Osteoblast (primary cell): ENCODE results near the gene GPC5. TPM values are rescaled to one million over a fixed set of nuclear protein-coding genes. Genes with fewer than 3 reads are reported as not detected.

ENCODE experiments used
- DNase-seq: peaks from one replicate; pipeline ENCODE4 v3.0.0; 2011; ENCODE audit warnings: low spot score, mixed read lengths; ENCODE audit not compliant: insufficient read length; ENCODE audit errors: missing footprints
- H2AFZ ChIP-seq: 2 replicates; pipeline ENCODE4 v1.6.0; 2011; ENCODE audit warnings: mild to moderate bottlenecking, low read length
- H3K27ac ChIP-seq: 2 replicates; pipeline ENCODE4 v1.5.1; 2011; ENCODE audit warnings: mild to moderate bottlenecking, low read depth, low read length, moderate library complexity
- H3K27me3 ChIP-seq: 2 replicates; pipeline ENCODE4 v1.6.0; 2012; ENCODE audit warnings: mild to moderate bottlenecking, control low read depth, inconsistent platforms, low read length, moderate library complexity; ENCODE audit not compliant: insufficient read depth
- H3K36me3 ChIP-seq: 2 replicates; pipeline ENCODE4 v1.5.1; 2011; ENCODE audit warnings: mild to moderate bottlenecking, low read length, control low read depth, moderate library complexity; ENCODE audit not compliant: insufficient read depth
- H3K4me1 ChIP-seq: 2 replicates; pipeline ENCODE4 v1.5.1; 2011; ENCODE audit warnings: mild to moderate bottlenecking, low read length, control low read depth, moderate library complexity; ENCODE audit not compliant: insufficient read depth
- H3K4me2 ChIP-seq: 2 replicates; pipeline ENCODE4 v1.6.0; 2011; ENCODE audit warnings: mild to moderate bottlenecking, low read length; ENCODE audit not compliant: insufficient read depth
- H3K4me3 ChIP-seq: fragments of 200-600 bp; sonication (generic); 3 replicates; pipeline ENCODE4 v1.5.1; 2012; ENCODE audit warnings: mild to moderate bottlenecking, low read length, inconsistent platforms; ENCODE audit not compliant: insufficient read depth
- H3K79me2 ChIP-seq: 2 replicates; pipeline ENCODE4 v1.6.0; 2012; ENCODE audit warnings: mild to moderate bottlenecking, low read length, control low read depth, inconsistent platforms; ENCODE audit not compliant: insufficient read depth
- H3K9me3 ChIP-seq: 2 replicates; pipeline ENCODE4 v1.5.1; 2011; ENCODE audit warnings: low read depth, low read length, control low read depth
- H4K20me1 ChIP-seq: 2 replicates; pipeline ENCODE4 v1.6.0; 2012; ENCODE audit warnings: mild to moderate bottlenecking, low read length, control low read depth; ENCODE audit not compliant: insufficient read depth
- total RNA-seq: library from RNA; depleted of rRNA; stranded (reverse); fragments of >200 nt; gene quantifications from 2 replicates; pipeline ENCODE4 v1.2.3, GENCODE V29; 2012
- TF ChIP-seq, protein P1 (sequence below): IDR thresholded peaks from 2 replicates; pipeline ENCODE4 v1.5.1; 2011; ENCODE audit warnings: mild to moderate bottlenecking, low read depth, low read length, moderate library complexity; ENCODE audit errors: extremely low read depth

GPC5 gene
- total RNA-seq, 1 donor: 0.36 TPM

DNA sequence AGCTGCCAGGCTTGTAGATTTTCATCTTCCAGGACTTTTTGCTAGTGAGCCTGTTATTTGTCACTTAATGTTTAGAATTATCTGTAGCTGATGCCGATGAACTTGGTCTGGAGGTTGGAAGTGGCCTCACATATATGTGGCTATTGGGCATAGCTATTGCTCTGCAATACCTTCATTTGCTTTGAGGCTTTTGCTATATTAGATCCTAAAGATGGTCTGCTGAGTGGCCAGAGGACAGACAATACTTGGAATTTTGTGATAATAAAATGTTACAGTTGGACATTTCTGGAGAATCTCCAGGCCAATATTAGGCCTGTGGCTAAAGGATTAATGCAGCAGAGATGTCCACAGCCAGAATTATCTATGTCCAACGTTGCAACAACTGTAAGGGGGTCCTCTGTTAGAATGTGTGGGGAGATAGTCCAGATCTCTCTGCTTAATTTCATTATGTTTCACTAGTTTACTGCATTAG lies 222.3 kb downstream of the GPC5 start:
- no peaks in the 10 kb centered on the region for H3K9me3 ChIP-seq
- no peak overlapping the region for H3K27ac ChIP-seq
- H4K20me1 ChIP-seq: no peaks in the 10 kb centered on the region
- no peaks in the 10 kb centered on the region for H3K4me1 ChIP-seq
- TF ChIP-seq, protein P1, sequence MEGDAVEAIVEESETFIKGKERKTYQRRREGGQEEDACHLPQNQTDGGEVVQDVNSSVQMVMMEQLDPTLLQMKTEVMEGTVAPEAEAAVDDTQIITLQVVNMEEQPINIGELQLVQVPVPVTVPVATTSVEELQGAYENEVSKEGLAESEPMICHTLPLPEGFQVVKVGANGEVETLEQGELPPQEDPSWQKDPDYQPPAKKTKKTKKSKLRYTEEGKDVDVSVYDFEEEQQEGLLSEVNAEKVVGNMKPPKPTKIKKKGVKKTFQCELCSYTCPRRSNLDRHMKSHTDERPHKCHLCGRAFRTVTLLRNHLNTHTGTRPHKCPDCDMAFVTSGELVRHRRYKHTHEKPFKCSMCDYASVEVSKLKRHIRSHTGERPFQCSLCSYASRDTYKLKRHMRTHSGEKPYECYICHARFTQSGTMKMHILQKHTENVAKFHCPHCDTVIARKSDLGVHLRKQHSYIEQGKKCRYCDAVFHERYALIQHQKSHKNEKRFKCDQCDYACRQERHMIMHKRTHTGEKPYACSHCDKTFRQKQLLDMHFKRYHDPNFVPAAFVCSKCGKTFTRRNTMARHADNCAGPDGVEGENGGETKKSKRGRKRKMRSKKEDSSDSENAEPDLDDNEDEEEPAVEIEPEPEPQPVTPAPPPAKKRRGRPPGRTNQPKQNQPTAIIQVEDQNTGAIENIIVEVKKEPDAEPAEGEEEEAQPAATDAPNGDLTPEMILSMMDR: no peak
- no peak overlapping the region for H3K4me2 ChIP-seq
- H3K36me3 ChIP-seq: no peaks in the 10 kb centered on the region
- no peak overlapping the region for H3K4me3 ChIP-seq
- H2AFZ ChIP-seq: no peak overlapping the region
- DNase-seq: no peak
- no peaks in the 10 kb centered on the region for H3K27me3 ChIP-seq
- H3K79me2 ChIP-seq: no peaks in the 10 kb centered on the region

GRCh38 chr13:91621161-91621560 lies 222.7 kb downstream of the GPC5 start:
- Histone ChIP-seq H3K4me2 (no peak overlapping the region), H3K79me2 (no peaks in the 10 kb centered on the region), H3K36me3 (no peaks in the 10 kb centered on the region), H3K27ac (no peak overlapping the region), H2AFZ (no peak overlapping the region), H3K4me3 (no peak overlapping the region), H3K9me3 (no peaks in the 10 kb centered on the region), H3K4me1 (no peaks in the 10 kb centered on the region), H4K20me1 (no peaks in the 10 kb centered on the region), H3K27me3 (no peaks in the 10 kb centered on the region)
- no peak for DNase-seq
- TF ChIP-seq, protein P1: no peak

DNA sequence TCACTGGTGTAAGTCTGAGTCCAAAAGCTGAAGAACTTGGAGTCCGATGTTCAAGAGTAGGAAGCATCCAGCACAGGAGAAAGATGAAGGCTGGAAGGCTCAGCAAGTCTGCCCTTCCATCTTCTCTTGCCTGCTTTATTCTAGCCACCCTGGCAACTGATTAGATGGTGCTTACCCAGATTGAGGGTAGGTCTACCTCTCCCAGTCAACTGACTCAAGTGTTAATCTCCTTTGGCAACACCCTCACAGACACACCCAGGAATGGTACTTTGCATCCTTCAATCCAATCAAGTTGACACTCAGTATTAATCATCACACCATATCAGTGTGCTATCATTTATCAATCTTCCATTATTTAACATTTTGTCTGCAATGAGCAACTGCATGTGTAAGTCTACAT lies 223.5 kb downstream of the GPC5 start:
- Histone ChIP-seq H4K20me1 (no peaks in the 10 kb centered on the region), H3K36me3 (no peaks in the 10 kb centered on the region), H3K79me2 (no peaks in the 10 kb centered on the region), H3K4me3 (no peak overlapping the region), H3K4me2 (no peak overlapping the region), H3K4me1 (no peaks in the 10 kb centered on the region), H3K9me3 (no peaks in the 10 kb centered on the region), H2AFZ (no peak overlapping the region), H3K27me3 (no peaks in the 10 kb centered on the region), H3K27ac (no peak overlapping the region)
- no peak for DNase-seq
- TF ChIP-seq, protein P1: no peak

- no peak overlapping the region for H3K4me2 ChIP-seq
- DNase-seq: no peak
- TF ChIP-seq, protein P1: no peak
- H3K4me3 ChIP-seq: no peak overlapping the region
- no peaks in the 10 kb centered on the region for H3K79me2 ChIP-seq
- no peak overlapping the region for H2AFZ ChIP-seq
- no peaks in the 10 kb centered on the region for H3K36me3 ChIP-seq
- no peak overlapping the region for H3K27ac ChIP-seq
- no peaks in the 10 kb centered on the region for H3K27me3 ChIP-seq
- H3K9me3 ChIP-seq: no peaks in the 10 kb centered on the region
- no peaks in the 10 kb centered on the region for H3K4me1 ChIP-seq
- H4K20me1 ChIP-seq: no peaks in the 10 kb centered on the region
These were observed 224.5 kb downstream of the GPC5 start for GRCh38 chr13:91622778-91623550.
